NCI-H526 (cell line): ENCODE measurements around the gene SPACA6.
"Not testable (repeated sequence)": the region's sequence is repeated elsewhere in the genome, so short reads cannot be mapped to it uniquely, and the experiment has no call there.

Experiments
- DNase-seq, 2 experiments: peaks; one replicate each; lab custom pipeline; 2025; lab: John Stamatoyannopoulos, UW

Gene SPACA6

GRCh38 chr19:51693260-51693659 is at the start of gene SPACA6:
TSS of gene SPACA6 (plus strand) at chr19:51693330. CDS start at chr19:51693527, 197 bp downstream.
- DNase-seq = no peak

DNA sequence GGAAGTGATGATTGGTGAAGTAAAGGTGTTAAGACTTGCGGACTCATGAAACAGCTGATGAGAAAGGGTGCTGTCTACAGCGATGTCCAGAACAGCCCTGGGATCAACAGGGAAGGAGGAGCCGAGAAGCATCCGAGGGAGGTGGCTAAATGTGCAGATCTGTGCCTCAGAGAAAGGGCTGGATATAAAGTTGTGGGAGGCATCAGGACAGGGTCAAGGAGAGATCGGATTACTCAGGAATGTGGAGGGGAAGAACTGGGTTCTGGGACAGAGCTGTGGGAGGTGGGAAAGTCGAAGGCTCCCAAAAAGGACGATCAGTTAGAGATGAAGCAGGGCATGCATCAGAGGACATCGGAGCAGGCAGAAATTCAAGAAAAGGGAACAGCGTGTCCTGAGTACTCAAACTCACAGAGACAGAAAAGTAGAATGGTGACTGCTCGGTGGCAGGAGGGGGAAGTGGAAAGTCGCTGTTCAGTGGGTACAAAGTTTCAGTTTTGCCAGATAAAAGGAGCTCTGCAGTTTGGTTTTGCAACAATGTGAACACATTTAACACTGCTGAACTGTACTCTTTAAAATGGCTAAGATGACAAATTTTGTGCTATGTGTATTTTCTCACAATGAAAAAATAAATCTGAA is 48.4 kb upstream of the SPACA6 start:
- no peak for DNase-seq

DNA sequence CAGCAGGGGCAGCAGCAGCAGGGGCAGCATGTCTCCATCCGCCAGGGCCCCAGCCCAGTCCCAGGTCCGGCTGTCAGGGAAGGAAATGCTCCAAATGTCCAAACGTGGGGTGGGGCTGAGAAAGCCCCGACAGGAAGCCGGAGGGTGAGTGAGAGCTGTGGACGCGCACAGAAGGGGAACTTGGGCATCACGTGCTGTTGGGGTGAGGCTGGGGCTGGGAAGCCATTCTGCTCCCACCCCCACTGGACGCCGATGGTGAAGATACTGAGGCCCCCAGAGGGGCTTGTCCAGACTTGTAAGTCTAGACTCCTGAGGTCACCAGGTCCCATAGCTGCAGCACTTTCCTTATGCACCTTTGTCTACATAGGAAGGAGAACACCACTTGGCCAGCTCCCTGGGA is 46.4 kb upstream of the SPACA6 start, which contains the start of gene SIGLEC14:
Gene SIGLEC14, minus strand, starts transcription at position 96 of the 400 bp plus-strand sequence. Its CDS starts 66 bp downstream, at position 30.
- DNase-seq = not testable (repeated sequence)

DNA sequence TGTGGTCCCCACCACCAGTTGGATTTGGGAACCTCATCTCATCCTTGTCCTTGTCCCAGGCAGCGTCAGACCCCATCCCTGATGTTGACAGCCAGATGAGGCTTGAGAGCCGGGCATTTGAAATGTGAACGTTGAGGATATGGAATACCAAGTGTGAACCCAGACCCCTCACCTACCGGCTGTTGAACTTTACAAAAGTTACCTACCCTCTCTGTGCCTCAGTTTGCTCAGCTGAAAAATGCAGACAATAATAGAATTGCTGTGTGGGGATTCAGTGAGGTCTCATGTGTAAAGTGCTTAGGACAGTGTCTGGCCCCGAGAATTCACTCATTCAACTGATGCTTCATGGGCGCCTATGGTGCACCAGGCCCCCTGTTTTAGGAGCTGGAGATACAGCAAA is 45.8 kb upstream of the SPACA6 start:
- no peak for DNase-seq

DNA sequence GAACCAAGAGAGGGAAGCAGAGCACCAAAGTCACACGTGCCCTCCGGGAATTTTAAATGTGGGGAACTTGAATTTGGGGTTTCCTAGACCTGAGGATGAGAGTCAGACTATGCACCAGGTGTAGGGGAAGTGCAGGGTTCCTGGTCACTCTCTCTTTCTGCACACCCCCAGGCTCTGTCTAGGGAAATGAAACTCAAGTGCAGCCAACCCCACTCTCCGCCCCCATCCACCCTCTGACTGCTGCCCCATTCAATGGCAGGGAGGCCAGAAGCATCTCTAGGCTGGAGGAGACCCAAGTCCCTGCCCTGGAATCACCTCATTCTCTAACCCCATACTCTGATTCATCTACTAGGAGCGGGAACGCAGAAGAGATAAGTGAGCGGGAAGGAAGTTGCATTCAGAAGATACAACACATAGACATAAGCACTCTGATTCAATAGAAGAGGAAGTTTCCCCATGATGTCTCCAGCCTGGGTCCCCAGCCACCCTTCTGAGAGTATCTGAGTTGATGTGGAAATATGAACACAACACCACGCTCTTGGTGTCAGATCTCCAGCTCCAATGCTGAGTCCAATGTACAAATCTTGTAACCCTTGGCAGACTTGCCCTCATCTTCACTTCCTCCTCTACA is 41.8 kb upstream of the SPACA6 start:
- no peak for DNase-seq

DNA sequence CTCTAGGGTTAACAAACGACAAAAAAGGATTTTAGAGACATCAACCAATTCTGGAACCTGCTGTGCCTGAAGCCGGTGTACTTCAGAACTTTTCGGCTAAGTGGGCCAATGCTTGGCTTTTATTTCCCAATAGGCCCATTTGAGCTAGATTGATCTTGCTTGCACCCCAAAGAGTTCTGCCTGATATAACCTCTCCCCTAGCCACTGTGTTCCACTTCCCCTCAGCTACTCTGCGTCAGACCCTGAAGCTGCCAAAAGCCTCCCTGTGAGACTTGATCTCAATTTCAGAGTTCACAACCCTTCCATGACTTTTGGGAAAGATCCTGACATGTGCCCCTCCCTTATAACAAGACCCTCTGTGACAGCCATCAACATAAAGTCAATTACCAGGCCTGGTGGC is 40.9 kb upstream of the SPACA6 start:
- DNase-seq = no peak

- DNase-seq = no peak
These were observed 40.0 kb upstream of the SPACA6 start for GRCh38 chr19:51653162-51653561.

DNA sequence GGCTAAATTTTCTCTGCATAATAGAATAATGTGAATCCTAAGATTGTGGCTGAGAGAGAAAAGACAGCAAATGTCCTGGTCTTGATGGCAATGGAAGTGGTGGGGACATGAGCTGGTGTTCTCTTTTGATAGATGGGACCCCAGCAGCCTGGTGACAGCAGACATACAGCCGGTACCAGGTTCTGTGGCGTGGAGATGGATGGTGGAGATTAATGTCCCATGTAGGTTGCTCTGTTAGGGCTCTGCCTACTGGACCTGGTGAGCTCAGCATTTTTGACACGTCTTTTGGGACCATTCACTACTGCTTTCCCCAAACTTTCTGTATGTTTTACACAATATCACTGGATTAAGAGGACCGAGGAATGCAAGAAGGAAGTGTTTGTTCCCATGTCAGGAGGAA is 38.3 kb upstream of the SPACA6 start:
- peak in 1 of 2 experiments; percentile 32 for DNase-seq

DNA sequence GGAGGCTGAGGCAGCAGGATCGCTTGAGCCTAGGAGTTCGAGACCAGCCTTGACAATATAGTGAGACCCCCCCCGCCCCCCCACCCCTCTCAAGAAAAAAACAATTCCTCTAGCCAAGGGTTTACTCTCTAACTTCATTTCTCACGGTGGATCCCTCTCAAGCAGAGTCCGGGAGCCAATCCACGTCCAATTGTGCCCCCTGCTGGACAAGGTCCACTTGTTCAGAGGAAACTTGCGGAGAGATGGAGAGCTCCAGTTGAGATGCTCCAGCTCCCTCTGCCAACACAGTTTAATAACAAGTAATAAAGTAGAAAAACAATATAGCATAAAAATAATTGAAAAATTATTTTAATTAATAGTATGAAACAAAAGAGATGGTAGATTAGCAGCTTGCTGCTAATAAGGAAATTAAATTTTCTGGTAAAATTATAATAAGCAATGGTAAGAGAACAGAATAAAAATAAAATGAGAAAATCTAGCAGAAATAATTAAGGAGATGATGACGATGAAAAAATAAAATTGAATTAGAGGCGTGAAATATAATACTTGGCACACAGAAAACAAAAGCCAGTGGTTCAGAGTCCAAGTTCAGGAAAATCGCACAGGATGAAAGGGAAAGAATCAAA is 32.0 kb upstream of the SPACA6 start:
- DNase-seq = peak; percentile 77 to 94

- no peak for DNase-seq
These were observed 29.5 kb upstream of the SPACA6 start for GRCh38 chr19:51663650-51664049.

DNA sequence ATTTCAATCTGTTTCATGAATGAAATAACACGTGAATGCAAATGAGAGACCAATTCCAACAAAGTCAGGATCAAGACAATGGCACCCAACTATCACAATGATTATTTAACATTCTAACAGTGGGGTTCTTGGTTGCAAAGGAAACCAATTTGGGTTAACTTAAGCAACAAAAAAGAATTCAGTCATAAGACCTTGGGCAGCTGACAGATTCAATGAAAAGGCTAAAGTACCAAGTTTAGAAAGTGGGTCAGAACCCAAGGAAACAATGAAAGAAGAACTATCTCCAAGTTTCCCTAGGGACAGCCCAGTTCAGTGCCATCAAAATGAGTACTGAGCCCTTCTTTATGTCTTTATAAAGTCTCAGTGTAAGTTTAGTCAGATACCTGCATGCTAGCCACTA is 29.0 kb upstream of the SPACA6 start:
- DNase-seq = no peak

- no peak for DNase-seq
These were observed 28.1 kb upstream of the SPACA6 start for GRCh38 chr19:51664997-51665396.

- DNase-seq = no peak
These were observed 24.9 kb upstream of the SPACA6 start for GRCh38 chr19:51668216-51668615.

DNA sequence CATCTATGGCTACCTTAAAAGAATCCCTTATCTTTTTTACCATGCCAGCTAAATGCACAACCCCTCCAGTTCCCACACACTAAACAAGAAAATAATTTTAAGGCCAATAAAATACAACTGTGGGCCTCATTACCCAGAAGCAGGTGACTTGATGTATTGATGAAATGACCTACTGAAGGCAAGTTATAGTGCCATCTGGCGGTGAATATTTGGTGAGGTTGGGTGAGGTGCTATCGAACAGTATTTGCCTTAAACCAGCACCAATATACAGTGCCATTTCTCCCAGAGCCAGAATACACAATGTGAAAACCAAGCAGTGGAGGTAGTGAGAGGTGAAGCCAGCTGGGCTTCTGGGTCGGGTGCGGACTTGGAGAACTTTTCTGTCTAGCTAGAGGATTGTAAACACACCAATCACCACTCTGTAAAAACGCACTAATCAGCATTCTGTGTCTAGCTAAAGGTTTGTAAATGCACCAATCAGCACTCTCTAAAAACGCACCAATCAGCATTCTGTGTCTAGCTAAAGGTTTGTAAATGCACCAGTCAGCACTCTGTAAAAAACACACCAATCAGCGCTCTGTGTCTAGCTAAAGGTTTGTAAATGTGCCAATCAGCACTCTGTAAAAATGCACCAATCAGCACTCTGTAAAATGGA is 17.1 kb upstream of the SPACA6 start:
- peak; percentile 40 to 72 for DNase-seq

DNA sequence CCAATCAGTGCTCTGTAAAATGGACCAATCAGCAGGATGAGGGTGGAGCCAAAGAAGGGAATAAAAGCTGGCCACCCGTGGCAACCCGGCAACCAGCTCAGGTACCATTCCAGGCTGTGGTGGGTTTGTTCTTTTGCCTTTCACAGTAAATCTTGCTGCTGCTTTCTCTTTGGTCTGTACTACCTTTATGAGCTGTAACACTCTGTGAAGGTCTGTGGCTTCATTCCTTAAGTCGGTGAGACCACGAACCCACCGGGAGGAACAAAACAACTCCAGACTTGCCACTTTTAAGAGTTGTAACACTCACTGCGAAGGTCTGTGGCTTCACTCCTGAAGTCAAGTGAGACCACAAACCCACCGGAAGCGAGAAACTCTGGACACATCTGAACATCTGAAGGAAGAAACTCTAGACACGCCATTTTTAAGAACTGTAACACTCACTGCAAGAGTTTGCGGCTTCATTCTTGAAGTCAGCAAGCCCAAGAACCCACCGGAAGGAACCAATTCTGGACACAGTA is 16.5 kb upstream of the SPACA6 start:
- no peak for DNase-seq

GRCh38 chr19:51680474-51680873 is 12.7 kb upstream of the SPACA6 start:
- no peak for DNase-seq

DNA sequence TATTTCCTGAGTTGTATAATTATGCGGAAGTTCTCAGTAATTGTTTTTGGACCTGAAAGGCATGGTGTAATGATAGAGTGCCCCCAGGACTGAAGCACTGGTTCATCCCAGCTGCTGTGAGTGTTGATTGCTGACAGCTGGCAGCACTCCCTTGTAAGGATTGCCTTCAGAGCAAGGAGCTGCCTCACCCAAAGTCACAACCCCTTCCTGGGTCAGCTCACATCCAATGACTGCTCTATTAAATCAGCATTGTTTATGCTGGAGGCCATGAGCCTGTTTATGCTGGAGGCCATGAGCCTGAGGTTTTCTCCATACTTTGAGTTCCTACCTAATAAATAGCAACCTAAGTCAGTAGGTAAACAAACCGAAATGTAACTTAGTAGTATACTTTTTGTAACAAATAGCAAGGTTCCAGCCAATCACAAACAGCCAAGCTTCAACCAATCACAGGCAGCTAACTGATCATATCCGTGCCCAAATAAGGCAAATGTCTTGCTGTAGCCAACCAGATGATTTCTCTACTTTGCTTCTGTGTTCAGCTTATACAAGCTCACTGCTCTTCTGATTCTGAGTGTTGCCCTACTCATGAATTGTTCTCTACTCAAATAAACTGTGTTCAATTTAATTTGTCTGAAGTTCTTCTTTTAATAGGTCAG is 11.7 kb upstream of the SPACA6 start:
- DNase-seq = no peak

- DNase-seq = no peak
These were observed 7.0 kb upstream of the SPACA6 start for GRCh38 chr19:51686171-51686570.

DNA sequence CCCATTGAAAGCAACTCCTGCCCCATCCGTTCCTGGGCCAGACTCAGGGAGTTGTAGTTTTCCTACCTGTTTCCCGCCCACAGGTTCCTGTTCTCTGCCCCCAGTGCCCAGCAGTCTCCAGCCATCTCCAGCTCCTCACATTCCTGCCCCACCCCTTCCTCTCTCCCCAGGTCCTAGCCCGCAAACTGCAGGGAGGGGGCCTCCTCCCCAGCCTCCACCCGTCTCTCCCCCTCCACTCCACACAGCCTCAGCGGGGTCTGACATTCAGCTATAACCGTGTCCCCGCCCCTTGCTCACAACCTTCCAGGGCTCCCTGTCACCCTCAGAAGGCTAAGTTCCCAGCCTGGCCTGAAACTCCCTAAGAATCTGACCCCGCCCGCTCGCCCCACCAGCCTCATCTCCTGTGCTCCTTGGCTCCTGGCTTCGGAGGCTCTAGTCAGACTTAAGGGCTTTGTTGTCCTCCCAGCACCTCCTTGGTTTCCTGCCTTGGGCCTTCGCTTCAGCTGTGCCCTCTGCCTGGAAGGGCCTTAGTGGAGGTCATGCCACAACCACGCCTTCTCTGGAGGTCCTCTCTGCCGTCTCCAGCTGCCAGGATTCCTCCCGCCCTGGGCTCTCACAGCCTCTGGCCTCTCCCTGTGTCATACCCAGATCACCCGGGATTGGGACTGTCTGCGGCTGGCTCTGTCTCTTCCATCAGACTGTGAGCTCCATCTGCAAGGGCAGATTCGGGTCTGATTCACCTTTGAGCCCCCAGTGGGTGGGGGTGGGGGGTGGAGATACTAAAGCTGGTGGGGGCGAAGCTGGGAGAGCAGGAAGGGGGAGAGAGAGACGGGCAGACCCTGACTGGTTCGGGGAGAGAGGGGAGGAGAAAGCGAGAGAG is 5.1 kb upstream of the SPACA6 start:
- peak; percentile 10 to 60 for DNase-seq

- peak; percentile 33 to 87 for DNase-seq
These were observed 4.2 kb upstream of the SPACA6 start for GRCh38 chr19:51688671-51689571.
